ENCODE data around the gene MDM1. TPM values are rescaled to one million over a fixed set of nuclear protein-coding genes. Genes with fewer than 3 reads are reported as not detected.

Gene MDM1
- total RNA-seq, 1 experiment from 2014 or later, result 22.2 TPM

DNA sequence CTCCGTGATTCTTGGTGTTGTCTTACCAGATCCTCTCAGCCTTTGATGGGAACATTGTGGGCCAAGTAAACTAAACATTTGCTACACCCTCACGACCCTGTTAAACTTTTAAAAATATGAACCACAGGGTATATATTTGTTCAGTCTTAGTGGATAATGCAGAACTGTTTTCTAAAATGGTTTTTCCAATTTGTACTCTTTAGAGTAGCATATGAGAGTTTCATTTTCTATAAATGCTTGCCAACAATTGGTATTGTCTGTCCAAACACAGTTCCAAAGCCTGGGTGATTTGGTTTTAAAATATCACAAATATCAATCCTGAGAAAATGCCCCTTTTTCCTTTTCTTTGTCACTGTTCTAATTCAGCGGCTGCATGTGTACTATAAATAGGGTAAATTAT, 72.0 kb downstream of the MDM1 start:
- ChIA-PET CTCF (no interaction called here), POLR2A (no interaction called here)
- H3K36me3 ChIP-seq (ENCODE audit: control insufficient read depth, insufficient read depth, low read length), result no peaks in the 10 kb centered on the region
- no peaks in the 10 kb centered on the region for H3K9me3 ChIP-seq
- TF ChIP-seq, protein P1, sequence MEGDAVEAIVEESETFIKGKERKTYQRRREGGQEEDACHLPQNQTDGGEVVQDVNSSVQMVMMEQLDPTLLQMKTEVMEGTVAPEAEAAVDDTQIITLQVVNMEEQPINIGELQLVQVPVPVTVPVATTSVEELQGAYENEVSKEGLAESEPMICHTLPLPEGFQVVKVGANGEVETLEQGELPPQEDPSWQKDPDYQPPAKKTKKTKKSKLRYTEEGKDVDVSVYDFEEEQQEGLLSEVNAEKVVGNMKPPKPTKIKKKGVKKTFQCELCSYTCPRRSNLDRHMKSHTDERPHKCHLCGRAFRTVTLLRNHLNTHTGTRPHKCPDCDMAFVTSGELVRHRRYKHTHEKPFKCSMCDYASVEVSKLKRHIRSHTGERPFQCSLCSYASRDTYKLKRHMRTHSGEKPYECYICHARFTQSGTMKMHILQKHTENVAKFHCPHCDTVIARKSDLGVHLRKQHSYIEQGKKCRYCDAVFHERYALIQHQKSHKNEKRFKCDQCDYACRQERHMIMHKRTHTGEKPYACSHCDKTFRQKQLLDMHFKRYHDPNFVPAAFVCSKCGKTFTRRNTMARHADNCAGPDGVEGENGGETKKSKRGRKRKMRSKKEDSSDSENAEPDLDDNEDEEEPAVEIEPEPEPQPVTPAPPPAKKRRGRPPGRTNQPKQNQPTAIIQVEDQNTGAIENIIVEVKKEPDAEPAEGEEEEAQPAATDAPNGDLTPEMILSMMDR (IDR thresholded peaks at IDR 0.05; ENCODE audit: insufficient read depth in 1 of 2, low read depth in 1 of 2, low read length in 1 of 2, severe bottlenecking in 1 of 2, unreplicated experiment in 1 of 2), result no peak
- no peaks in the 10 kb centered on the region for H3K4me1 ChIP-seq
- Mint-ChIP-seq H3K4me1 (ENCODE audit: low read depth, unreplicated experiment) (no peaks in the 10 kb centered on the region), H3K27ac (ENCODE audit: unreplicated experiment) (no peak overlapping the region), H3K27me3 (ENCODE audit: insufficient read depth, unreplicated experiment) (peaks cover 22% of the 10 kb centered on the region), H3K36me3 (ENCODE audit: insufficient read depth, unreplicated experiment) (no peaks in the 10 kb centered on the region), H3K9me3 (ENCODE audit: unreplicated experiment) (no peaks in the 10 kb centered on the region), H3K4me3 (ENCODE audit: unreplicated experiment) (no peak overlapping the region)
- DNase-seq, result no peak
- no peak overlapping the region for H3K4me3 ChIP-seq (ENCODE audit: low read depth, low read length)
- BruUV-seq (replicated peaks), result no TSS peak
- intact Hi-C loops (cut with micrococcal nuclease; ENCODE audit: unreplicated experiment), result no loop called here
- peaks cover 2% of the 10 kb centered on the region for H3K27me3 ChIP-seq (replicated peaks; ENCODE audit: control insufficient read depth, insufficient read depth, low read length)

DNA sequence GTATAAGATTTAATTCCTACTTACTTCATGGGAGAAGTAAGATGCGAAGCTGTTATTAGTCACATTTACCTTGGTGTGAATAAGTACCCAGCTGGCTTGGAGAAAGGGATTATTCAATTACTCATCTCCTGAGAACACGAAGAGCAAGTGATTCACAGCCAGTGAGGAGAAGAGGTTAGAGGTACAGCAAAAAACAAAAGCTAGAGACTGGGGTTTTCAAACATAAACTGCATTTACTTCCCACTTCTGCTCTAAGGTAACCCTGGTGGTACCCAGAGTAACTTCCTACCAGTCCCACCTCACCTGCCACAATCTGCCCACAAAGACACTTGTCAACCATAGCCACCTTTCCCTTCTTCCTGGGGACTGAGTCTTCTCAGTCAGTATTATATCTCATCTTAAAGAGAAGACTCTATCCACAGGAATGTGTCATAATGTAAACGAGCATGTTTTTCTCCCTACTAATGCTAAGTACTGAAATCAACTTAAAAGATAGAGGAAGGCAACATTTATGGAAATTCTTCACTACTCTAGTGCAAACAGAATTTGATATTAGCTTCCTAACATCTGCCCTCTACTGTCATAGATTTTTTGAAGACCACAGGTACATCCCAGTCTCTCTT, 72.7 kb downstream of the MDM1 start:
- ChIA-PET POLR2A (no interaction called here), CTCF (no interaction called here)
- no peak overlapping the region for H3K4me3 ChIP-seq (ENCODE audit: low read depth, low read length)
- Mint-ChIP-seq H3K36me3 (ENCODE audit: insufficient read depth, unreplicated experiment) (no peaks in the 10 kb centered on the region), H3K4me3 (ENCODE audit: unreplicated experiment) (no peak overlapping the region), H3K27ac (ENCODE audit: unreplicated experiment) (no peak overlapping the region), H3K9me3 (ENCODE audit: unreplicated experiment) (no peaks in the 10 kb centered on the region), H3K27me3 (ENCODE audit: insufficient read depth, unreplicated experiment) (peaks cover 23% of the 10 kb centered on the region), H3K4me1 (ENCODE audit: low read depth, unreplicated experiment) (no peaks in the 10 kb centered on the region)
- TF ChIP-seq, protein P1 (IDR thresholded peaks at IDR 0.05; ENCODE audit: insufficient read depth in 1 of 2, low read depth in 1 of 2, low read length in 1 of 2, severe bottlenecking in 1 of 2, unreplicated experiment in 1 of 2), result no peak
- no peaks in the 10 kb centered on the region for H3K4me1 ChIP-seq
- BruUV-seq (replicated peaks), result no TSS peak
- intact Hi-C loops (cut with micrococcal nuclease; ENCODE audit: unreplicated experiment), result no loop called here
- DNase-seq, result no peak
- peaks cover 2% of the 10 kb centered on the region for H3K27me3 ChIP-seq (replicated peaks; ENCODE audit: control insufficient read depth, insufficient read depth, low read length)
- H3K36me3 ChIP-seq (ENCODE audit: control insufficient read depth, insufficient read depth, low read length), result no peaks in the 10 kb centered on the region
- no peaks in the 10 kb centered on the region for H3K9me3 ChIP-seq

DNA sequence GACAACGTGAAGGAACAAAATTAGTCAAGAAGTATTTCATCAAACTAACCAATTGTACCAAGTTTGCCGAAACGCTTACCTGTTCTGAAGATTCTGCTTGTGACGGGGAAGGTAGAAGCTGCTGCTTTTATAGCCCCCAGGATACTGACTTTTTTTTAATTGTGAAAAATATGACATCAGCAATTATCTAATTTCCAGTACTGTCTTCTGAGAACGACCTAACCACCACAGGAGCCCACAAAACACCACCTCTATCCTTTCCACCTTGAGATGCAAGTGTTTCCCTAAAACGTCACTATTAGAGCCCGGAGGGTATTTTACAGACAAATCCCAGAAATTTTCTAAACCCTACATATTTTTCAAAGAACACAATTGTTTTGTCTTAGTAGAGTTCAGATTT, 78.7 kb downstream of the MDM1 start, which contains the start of gene IL22:
TSS of gene IL22 (minus strand) at position 101 of the 400 bp plus-strand sequence. CDS start 156 bp downstream, outside the sequence.
- Mint-ChIP-seq H3K9me3 (ENCODE audit: unreplicated experiment) (no peaks in the 10 kb centered on the region), H3K4me3 (ENCODE audit: unreplicated experiment) (no peak within 1 kb of the TSS), H3K36me3 (ENCODE audit: insufficient read depth, unreplicated experiment) (no peaks in the 10 kb centered on the region), H3K27ac (ENCODE audit: unreplicated experiment) (no peak within 1 kb of the TSS), H3K4me1 (ENCODE audit: low read depth, unreplicated experiment) (no peaks in the 10 kb centered on the region), H3K27me3 (ENCODE audit: insufficient read depth, unreplicated experiment) (peaks cover 28% of the 10 kb centered on the region)
- BruUV-seq (replicated peaks), result no TSS peak
- Histone ChIP-seq H3K4me3 (ENCODE audit: low read depth, low read length) (no peak within 1 kb of the TSS), H3K36me3 (ENCODE audit: control insufficient read depth, insufficient read depth, low read length) (no peaks in the 10 kb centered on the region), H3K27me3 (replicated peaks; ENCODE audit: control insufficient read depth, insufficient read depth, low read length) (no peaks in the 10 kb centered on the region), H3K4me1 (no peaks in the 10 kb centered on the region), H3K9me3 (no peaks in the 10 kb centered on the region)
- ChIA-PET CTCF (no interaction called here), POLR2A (no interaction called here)
- no peak for DNase-seq
- intact Hi-C loops (cut with micrococcal nuclease; ENCODE audit: unreplicated experiment), result no loop called here
- TF ChIP-seq, protein P1 (IDR thresholded peaks at IDR 0.05; ENCODE audit: insufficient read depth in 1 of 2, low read depth in 1 of 2, low read length in 1 of 2, severe bottlenecking in 1 of 2, unreplicated experiment in 1 of 2), result no peak
